AML-193 (cell line): ENCODE measurements around the gene PLXNC1.

Experiments used
- DNase-seq, 2 experiments: peaks; one replicate each; lab custom pipeline; 2025; lab: John Stamatoyannopoulos, UW

Gene PLXNC1

DNA sequence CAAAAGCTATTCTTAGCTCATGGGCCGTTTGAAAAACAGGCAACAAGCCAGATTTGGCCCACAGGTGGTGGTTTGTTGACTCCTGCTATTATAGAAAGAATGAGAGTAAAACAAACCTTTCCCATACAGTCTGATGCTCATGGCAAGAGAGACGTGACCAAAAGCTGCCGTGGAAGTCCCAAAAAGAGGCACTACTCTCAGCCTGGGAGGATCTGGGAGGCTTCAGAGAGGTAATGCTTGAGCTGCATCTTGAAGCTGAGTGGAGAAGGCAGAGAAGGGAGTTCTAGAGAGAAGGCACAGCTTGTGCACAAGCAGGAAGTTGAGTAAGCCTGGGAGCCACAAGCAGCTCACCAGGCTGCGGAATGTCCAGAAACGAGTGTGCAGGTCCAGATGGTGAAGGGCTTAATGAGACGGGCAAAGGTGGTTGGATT, 9.6 kb downstream of the PLXNC1 start:
- peak; percentile 47 to 50 for DNase-seq

DNA sequence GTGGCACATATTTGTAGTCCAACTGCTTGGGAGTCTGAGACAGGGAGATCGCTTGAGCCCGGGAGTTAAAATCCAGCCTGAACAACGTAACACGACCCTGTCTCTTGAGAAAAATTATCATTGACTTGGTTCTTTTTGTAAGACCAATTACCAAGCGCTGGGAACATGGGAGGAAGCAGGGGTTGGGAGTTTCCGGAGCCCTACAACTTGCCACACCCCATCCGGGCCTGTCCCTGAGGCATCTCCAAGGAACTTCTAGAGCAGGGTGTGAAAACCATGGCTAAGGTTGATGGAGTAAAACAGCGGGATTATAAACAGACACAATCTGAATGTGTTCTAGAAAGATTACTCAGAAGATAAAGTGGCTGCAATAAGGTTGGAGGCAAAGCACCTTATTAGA, 10.3 kb downstream of the PLXNC1 start:
- no peak for DNase-seq

DNA sequence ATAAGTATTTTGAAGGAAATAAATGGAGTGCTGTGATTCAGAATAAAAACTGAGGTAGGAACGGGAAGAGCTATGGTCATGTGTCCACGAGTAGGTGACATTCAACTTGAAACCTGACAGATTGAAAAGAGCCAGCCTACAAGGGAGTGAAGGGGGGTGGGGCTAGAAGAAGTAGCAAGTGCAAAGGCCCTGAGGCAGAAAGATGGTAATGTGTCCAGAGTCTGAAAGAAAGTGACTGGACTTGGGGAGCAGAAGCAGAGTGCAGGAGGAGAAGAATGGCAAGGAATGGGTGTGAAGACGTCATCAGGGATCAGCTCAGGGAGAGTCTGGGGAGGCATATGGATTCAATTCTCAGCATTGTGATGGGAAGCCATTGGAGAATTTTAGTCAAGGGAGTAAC, 13.7 kb downstream of the PLXNC1 start:
- DNase-seq, result no peak

DNA sequence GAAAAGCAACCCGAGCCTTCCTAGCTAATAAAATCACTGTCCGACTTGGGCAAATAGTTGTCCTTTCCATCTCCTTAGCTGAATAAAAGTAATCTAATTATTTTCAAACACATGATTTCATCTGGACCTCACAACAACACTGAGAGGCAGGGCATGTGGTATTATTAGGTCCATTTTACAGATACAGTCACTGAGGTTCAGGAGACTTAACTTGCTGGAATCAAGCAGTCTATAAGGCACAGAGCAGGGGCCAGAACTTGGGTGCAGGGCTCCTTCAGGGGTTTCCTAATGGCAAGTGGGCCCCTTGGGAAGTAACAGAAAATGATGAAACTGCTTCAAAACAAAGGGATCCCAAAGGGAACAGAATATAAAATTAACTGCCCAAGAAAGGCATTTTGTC, 15.5 kb downstream of the PLXNC1 start:
- no peak for DNase-seq

DNA sequence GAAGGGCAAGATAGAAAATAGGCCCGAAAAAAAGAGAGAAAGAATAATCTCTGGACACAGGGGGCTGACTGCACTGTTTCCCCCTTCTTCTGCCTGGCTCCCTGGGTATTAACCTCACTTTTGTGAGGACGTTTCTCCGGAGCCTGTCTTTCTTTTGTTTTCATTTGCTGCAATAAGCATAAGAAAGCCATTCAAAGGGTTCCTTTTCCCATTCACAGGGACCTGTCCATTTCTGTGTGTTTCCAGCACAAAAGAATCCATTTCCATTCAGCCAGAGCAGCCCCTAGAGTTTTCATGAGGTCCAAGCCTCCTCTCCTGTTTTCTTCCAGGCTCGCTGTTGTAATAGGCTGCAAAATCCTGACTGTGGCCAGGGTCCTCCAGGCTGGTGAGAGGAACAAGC, 16.8 kb downstream of the PLXNC1 start:
- no peak for DNase-seq

DNA sequence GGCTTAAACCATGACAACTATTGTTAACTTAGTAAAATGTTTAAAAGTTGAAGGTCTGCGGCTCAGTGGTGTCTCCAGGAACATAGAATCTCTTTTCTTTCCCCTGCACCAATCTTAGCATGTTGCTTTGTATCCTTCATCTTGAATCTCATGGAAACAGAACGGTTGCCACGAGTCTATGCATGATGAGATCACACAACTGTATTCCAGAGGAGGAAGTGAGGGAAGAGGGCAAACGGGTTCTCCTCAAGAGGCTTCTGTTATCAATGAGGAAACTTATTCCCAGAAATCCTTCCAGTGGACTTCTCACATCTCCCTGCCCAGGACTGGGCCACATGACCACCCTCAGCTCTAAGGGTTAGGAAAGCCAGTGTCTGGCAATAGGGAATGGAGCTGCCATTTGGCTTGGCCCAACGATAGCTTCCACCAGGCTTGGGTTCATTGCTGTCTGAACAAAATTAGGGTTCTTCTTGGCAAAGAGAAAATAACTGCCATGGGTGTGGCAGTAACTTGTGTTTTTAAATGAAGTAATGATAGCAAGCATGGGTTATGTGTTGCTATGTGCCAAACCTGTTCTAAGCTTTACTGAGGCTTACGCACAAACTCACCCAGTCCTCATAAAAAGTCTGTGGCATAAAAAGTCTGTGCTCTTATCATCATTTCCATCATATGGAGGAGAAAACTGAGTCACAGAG, 17.4 kb downstream of the PLXNC1 start:
- DNase-seq, result no peak

DNA sequence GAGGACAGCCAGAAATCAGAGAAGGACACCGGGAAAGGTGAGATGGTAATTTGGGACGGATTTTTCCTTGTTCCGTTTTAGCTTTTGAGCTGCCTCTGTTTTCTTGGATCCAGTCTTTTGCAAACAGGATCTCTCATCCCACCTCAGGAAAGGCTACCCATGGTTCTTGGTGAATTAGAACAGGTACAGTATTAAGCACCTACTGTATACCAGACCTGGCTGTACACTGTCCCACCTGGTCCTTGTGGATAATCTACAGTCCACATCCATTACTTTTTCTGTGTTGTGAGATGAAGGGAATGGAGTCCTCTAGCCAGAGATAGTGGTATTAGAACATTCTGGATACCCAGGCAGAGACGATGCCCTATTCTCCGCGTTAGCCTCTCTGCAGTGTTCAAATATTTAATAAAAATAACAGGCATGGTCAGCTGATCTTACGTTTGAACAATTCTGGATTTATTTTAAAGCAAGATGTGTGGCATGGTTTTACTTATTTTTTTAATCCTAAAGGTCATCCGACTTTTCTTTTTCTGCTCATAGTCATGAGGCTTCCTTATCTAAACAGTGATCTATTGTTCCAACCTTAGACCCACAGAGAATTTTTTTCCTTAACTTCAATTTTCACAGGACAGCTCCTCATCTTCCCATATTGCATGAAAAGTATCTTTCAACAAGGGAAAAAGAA, 18.8 kb downstream of the PLXNC1 start:
- no peak for DNase-seq

DNA sequence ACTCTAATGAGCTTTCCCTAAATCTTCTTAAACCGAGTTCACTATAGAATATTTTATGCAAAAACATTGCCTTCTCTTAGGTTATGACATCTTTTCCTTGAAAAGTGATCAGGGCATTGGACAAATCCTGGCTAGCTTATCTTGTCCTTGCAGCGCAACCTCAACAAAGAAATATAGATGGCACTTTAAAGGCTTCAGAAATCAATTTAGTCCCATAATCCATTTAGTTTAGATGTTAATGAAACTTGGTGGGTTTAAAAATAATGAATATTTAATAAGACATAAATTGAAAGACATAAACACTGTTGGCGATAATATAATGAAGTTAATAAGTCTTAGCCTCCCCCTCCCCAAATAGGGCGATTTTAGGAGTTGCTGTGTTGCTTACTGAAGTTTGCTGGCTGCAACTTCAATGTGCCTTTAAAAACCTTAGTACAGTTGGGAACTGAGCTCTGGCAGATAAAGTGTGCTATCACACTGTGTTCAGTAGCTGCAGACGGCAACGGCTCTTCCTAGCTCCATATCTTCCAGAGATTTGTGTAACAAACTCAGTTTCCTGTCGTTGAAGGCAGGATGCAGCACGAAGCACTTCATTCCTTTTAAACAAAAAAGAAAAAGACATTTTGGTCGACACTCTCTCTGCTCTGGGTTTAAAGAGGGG, 19.5 kb downstream of the PLXNC1 start:
- DNase-seq, result no peak

DNA sequence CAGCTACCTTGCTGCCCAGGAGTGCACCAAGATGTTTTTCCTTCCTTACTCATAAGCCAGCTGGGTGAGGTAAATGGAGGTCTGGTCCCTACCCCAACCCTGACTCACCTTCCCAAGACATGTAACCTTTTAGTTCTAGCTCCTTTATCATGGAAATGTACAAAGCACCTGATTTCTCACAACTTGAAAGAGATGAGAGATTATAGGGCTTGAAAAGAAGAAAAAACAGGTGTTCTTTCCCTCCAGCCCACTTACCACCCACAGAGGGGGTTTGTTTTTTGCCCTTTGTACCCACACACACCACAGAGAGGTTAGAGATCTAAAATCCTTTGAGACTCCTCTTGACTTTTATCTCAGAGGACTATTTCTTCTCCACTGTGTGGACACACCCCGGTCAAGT, 21.1 kb downstream of the PLXNC1 start:
- no peak for DNase-seq

DNA sequence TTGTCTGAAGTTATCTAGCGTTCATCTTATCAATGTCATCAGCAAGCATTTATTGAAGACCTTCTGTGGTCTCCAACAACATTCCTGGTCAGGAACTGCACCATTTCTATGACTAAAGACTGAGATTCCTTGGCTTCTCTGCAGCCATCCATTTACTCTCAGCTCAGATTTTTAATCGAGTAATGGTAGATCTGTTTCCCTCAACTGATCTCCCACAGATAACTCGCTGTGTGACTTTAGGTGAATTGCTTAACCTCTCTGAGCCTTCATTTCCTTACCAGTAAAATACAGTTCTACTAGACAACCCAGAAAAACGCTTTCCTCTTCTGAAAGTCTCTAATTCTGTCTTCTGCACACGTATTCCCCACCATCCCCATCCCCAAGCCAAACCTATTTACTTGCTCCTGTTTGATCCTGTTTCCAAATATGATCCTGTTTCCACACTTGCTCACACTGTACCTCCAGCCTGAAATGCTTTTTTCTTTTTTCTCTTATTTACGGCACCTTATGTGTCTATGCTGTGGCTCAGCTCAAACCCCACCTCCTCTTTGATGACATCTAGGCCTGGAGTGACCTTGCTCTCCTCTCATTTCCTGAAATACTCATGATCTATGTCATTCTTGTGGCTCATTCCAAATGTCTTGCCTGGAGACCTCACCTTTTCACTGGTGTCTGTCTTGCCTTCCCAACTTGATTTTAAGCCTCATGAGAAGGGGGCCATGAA, 21.8 kb downstream of the PLXNC1 start:
- DNase-seq, result no peak

DNA sequence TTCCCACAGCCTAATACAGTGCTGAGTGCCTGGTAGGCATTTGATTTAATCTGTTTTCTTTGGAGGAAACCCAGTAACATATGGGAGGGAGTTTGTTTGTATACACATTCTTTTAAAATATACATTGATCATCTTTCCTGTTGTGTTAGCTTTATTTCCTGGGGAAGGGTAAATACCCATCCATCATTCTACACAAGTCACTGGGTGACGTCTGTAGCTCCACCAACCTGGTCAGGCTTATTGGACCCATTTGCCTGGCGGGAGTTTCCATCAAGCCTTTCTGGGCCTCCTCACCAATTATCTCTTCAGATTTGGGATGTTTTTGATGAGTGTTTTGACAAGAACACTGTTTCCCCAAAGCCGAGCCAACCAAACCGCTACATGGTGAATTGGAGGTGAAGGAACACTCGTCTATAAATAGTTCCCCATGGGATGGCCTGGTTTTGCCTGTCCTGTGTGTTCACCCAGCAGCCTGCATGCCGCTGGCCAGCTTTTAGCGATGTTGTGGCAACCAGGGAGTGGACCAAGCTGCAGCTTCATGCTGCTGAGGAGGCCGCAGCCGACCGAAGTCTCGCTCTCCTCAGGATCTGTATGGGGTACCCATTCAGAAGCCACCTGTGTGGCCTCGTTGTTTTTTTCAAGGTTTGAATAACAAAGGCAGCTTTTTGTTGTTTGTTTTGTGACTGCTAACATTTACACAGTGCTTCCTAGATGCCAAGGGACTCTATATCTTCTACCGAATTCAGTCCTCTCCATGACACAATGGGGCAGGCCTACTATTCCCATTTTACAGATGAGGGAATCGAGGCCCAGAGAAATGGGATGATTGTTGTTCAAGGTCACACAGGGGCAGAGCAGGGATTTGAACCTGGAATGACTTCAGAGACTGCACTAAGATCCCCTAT, 22.6 kb downstream of the PLXNC1 start:
- DNase-seq, result no peak

DNA sequence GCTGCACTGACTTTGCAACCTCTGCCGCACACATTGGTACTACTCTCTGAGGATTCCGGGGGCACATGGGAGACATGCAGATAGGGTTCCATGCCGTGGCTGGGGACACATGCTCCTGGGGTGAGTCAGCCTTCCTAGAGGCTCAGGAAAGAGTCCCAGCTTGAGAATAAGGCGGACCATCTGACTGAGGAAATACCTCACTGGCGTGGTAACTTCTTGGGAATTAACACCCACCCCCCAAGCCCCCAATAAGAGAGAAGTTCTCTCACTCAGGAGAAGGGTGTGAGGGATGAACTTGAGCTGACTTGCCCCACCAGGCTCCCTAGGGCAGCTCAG, 23.2 kb downstream of the PLXNC1 start:
- DNase-seq, result no peak

DNA sequence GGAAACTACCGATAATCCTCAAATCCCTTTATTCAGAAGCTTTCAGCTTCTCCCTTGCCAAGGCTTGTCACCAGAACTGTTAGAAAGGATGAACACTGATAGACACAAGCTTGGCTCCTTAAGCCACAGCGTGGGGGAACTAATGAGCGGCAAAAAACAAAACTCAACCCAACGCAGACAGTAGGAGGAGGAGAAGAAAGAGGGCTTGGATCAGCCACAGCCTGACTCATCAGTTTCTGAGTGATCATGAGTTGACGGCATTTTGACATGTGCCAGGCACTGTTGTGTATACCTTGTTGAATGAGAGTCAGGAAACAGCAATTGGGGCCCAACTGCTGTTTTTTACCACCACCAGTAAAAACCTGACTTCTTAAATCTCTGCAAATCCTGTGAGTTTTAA, 23.7 kb downstream of the PLXNC1 start:
- DNase-seq, result no peak

DNA sequence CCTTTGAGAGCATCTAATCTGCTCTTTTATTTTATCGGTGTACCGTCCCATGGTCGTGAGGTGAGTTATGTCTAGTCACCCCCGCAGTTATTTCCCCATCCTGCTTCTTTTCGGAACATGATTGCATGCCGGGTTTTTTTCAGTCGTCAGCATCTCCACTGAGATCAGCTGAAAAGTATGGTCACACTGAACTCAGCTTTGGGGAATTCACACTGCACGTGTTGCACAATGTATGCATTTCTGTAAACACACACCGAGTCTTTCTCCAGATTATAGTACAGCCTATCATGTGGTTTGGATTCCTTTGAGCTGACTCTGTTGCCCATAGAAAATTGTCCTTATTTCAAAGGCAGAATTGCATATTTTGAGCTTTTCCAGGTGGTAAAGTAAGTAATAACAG, 24.6 kb downstream of the PLXNC1 start:
- DNase-seq, result no peak

DNA sequence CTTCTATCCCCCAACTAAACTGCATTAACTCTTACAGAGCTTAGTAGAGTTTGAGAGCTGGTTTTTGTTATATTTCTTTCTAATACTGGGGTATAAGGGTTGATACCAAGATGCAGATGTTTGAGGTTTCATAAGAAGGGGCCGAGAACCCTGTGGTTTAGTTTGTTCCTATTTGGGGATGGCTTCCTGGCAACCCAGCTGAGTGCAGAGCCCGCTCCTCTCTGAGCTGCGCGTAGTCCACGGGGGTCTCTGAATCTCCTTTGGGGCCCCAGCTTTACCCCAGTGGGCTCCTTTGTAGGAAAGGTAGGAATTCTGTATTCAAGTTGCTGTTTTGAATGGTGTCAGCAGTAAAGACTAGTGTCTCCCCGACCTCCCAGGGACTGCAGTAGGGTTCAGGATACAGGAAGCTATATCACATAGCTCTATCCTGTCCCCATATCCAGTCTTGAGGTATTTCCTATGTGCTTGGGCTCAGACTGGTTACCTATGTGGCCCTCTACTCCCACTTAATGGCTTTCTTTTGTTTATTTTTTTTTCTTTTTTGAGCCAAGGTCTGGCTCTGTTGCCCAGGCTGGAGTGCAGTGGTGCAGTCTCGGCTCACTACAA, 25.4 kb downstream of the PLXNC1 start:
- DNase-seq, result no peak

DNA sequence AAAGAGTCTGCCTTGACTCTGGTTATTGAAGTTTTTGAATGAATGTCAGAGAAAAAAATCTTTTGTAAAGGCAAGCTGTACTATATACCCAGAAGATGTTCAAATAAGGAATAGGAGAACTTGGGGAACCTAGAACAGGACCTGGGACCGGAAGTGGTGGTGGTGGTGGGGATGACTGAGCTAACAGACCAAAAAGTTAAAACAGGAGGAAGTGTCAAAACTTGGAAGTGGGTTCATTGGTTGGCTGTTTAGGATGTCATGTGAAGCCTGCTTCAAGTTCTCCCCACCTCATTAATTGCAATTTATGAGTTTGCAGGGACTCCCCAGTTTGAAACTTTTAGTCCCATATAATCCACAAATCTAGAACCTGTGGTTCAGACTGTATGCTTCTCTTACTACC, 26.2 kb downstream of the PLXNC1 start:
- DNase-seq, result peak; percentile 88

DNA sequence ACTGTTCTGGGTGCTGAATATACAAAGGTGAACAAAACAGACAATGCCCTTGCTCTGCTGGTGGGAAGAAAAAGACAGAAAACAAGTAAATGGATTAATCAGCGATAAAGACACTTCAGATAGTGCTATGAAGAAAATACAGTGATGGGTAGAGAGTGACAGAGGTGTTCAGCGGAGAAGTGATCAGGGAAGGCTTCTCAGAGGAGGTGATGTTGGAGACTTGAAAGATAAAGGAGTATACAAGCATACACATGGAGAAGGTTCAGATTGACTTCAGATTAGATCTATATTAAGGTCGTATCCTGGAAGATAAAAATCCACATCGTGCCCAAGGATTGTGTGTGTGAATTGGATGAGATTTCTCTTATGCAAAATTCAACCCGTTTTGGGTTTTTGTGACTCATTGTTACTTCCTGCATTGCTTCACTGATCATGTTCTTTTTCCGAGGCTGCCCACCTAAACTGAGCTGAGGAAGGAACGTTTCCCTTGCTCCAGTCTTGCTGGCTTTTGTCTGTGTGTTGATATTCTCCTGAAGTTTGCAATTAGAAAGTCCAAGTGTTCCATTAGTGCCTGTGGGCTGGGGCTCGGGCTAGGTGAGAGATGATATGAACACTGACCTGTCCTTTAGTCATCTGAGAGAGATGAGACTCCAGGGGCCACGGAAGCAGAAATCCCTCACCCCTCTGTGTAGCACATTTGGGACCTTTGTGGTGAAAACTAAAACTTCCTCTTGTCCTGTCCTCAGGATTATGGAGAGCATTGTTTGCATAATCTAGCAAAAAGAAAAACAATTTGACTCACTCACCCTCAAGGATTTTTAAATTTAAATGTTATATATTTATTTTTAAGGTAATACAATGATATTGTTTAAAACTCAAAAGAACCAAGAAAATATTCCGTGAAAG, 27.6 kb downstream of the PLXNC1 start:
- DNase-seq, result peak; percentile 23 to 24

DNA sequence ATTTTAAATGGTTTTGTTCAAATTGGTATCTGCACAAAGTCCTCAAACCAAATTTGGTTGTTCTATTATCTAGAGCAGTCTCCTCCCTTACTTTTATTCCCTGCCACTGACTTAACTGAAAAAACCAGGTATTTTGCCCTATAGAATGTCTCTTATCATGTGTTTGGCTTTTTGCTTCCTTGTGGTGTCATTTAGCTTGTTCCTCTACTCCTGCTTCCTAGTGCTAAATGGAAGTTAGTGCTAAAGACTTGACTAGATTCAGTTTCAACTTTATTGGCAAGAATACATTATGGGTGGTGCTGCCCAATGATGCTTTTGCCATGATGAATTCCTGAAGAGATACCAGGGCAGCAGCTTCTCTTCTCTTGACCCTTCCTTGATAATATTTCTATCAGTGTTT, 29.7 kb downstream of the PLXNC1 start:
- no peak for DNase-seq

DNA sequence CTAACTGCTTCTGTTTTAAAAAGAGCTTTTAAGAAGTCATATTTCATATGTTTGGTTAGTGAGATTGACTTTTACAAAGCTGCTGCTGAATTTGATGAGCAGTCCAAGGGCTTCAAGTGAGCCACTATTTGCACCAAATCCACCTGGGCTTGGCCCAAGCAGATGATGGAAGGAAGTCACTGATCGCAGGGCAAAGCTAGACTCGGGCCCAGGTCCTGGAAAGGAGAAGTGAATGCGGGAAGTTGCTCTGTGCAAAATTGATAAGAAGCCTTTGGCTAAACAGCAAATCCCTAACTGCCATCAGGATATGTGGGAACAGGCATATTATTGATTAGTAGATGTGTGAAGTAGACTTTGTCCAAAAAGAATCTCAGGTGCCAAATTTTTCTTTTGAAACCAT, 30.5 kb downstream of the PLXNC1 start:
- DNase-seq, result no peak

DNA sequence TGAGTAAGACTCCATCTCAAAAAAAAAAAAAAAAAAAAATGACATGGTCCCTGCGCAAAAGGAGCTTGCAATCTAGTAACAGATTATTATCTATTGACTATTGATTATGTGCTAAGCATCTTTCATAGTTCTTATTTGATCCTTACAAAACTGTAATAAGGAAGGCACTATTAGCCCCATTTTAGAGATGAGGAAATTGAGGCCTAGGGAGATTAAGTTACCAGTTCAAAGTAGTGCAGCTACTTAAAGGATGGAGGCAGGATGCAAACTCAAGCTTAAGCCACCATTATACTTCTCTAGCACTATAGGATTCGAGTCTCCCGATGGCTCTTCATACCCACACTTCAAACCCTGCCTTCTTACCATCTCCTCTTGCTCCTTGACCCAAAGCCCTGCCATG, 31.3 kb downstream of the PLXNC1 start:
- no peak for DNase-seq
